Measurements from ENCODE around the gene AEBP2.
"Not testable (repeated sequence)": the region's sequence is repeated elsewhere in the genome, so short reads cannot be mapped to it uniquely, and the experiment has no call there.

Gene AEBP2

GRCh38 chr12:19421503-19422282 lies 17.6 kb upstream of the AEBP2 start:
- no peak for DNase-seq (ENCODE audit: low read depth)

- no peak for DNase-seq (ENCODE audit: low read depth)
These were observed 15.9 kb upstream of the AEBP2 start for GRCh38 chr12:19423166-19423930.

GRCh38 chr12:19428246-19428645 lies 11.0 kb upstream of the AEBP2 start:
- no peak for DNase-seq (ENCODE audit: low read depth)

GRCh38 chr12:19429491-19429890 lies 9.8 kb upstream of the AEBP2 start:
- DNase-seq (ENCODE audit: low read depth): not testable (repeated sequence)

GRCh38 chr12:19430988-19431387 lies 8.3 kb upstream of the AEBP2 start:
- no peak for DNase-seq (ENCODE audit: low read depth)

- peak; percentile 32 for DNase-seq (ENCODE audit: low read depth)
These were observed 7.6 kb upstream of the AEBP2 start for GRCh38 chr12:19431407-19432308.

- no peak for DNase-seq (ENCODE audit: low read depth)
These were observed 6.8 kb upstream of the AEBP2 start for GRCh38 chr12:19432309-19433170.

GRCh38 chr12:19434538-19434937 lies 4.8 kb upstream of the AEBP2 start:
- DNase-seq (ENCODE audit: low read depth): no peak

GRCh38 chr12:19435831-19436497 lies 3.3 kb upstream of the AEBP2 start:
- no peak for DNase-seq (ENCODE audit: low read depth)

- DNase-seq (ENCODE audit: low read depth): no peak
These were observed 2.4 kb upstream of the AEBP2 start for GRCh38 chr12:19436931-19437330.

GRCh38 chr12:19437996-19438395 lies 1.3 kb upstream of the AEBP2 start:
- no peak for DNase-seq (ENCODE audit: low read depth)

GRCh38 chr12:19440019-19440858 lies 947 bp downstream of the AEBP2 start:
- peak; percentile 58 for DNase-seq (ENCODE audit: low read depth)

- no peak for DNase-seq (ENCODE audit: low read depth)
These were observed 1.6 kb downstream of the AEBP2 start for GRCh38 chr12:19440916-19441315.

- DNase-seq (ENCODE audit: low read depth): no peak
These were observed 4.3 kb downstream of the AEBP2 start for GRCh38 chr12:19443585-19443984.

GRCh38 chr12:19444097-19444496 lies 4.8 kb downstream of the AEBP2 start:
- no peak for DNase-seq (ENCODE audit: low read depth)

- no peak for DNase-seq (ENCODE audit: low read depth)
These were observed 8.1 kb downstream of the AEBP2 start for GRCh38 chr12:19447386-19447785.

- DNase-seq (ENCODE audit: low read depth): no peak
These were observed 10.5 kb downstream of the AEBP2 start for GRCh38 chr12:19449814-19450213.

GRCh38 chr12:19450362-19450761 lies 11.1 kb downstream of the AEBP2 start:
- DNase-seq (ENCODE audit: low read depth): no peak

- DNase-seq (ENCODE audit: low read depth): no peak
These were observed 11.9 kb downstream of the AEBP2 start for GRCh38 chr12:19451196-19451595.

- no peak for DNase-seq (ENCODE audit: low read depth)
These were observed 14.7 kb downstream of the AEBP2 start for GRCh38 chr12:19453961-19454360.
